Ascending aorta (tissue), 2 donors: ENCODE measurements around the gene SMKR1. TPM values are rescaled to one million over a fixed set of nuclear protein-coding genes. Genes with fewer than 3 reads are reported as not detected.

Source experiments
- DNase-seq, 2 donors: peaks; one replicate each; pipeline ENCODE4 v3.0.0-alpha.2; 2019; ENCODE audit warnings: low spot score in 2 of 2
- H3K27ac ChIP-seq, 2 donors: fragments of 200-600 bp; sonication (generic); one replicate each; pipeline ENCODE4 v1.5.1; 2016 to 2017; ENCODE audit warnings: mild to moderate bottlenecking in 1 of 2
- H3K27me3 ChIP-seq: fragments of 200-600 bp; sonication (generic); one replicate; pipeline ENCODE4 v1.5.1; 2017
- H3K36me3 ChIP-seq, 2 donors: fragments of 200-600 bp; sonication (generic); one replicate each; pipeline ENCODE4 v1.5.1; 2016
- H3K4me1 ChIP-seq, 2 donors: fragments of 200-600 bp; sonication (generic); one replicate each; pipeline ENCODE4 v1.5.1; 2016 to 2017; ENCODE audit warnings: mild to moderate bottlenecking in 1 of 2
- H3K4me3 ChIP-seq, 2 donors: fragments of 200-600 bp; sonication (generic); one replicate each; pipeline ENCODE4 v1.5.1; 2016 to 2017; ENCODE audit warnings: mild to moderate bottlenecking in 1 of 2
- H3K9me3 ChIP-seq, 2 donors: fragments of 200-600 bp; sonication (generic); one replicate each; pipeline ENCODE4 v1.5.1; 2016
- intact Hi-C: fragments of 100-400 bp; cut with DNase I; formaldehyde crosslinking; loops from one replicate; pipeline ENCODE4 v1.15.1; 2023
- total RNA-seq: library from RNA; depleted of rRNA; stranded (reverse); fragments of >200 nt; gene quantifications from one replicate; pipeline ENCODE4 v1.1.0, GENCODE V29; 2016
- TF ChIP-seq, protein P1 (sequence below), 3 experiments: fragments of 200-600 bp in 2 of 3; fragments of 450-650 bp in 1 of 3; sonication (generic) in 2 of 3; IDR thresholded peaks; one replicate each; pipeline ENCODE4 v1.5.1; 2016 to 2019; ENCODE audit warnings: antibody characterized with exemption in 3 of 3, mild to moderate bottlenecking in 1 of 3, moderate library complexity in 1 of 3

Gene SMKR1
- total RNA-seq, 1 donor from 2014 or later = not detected

DNA sequence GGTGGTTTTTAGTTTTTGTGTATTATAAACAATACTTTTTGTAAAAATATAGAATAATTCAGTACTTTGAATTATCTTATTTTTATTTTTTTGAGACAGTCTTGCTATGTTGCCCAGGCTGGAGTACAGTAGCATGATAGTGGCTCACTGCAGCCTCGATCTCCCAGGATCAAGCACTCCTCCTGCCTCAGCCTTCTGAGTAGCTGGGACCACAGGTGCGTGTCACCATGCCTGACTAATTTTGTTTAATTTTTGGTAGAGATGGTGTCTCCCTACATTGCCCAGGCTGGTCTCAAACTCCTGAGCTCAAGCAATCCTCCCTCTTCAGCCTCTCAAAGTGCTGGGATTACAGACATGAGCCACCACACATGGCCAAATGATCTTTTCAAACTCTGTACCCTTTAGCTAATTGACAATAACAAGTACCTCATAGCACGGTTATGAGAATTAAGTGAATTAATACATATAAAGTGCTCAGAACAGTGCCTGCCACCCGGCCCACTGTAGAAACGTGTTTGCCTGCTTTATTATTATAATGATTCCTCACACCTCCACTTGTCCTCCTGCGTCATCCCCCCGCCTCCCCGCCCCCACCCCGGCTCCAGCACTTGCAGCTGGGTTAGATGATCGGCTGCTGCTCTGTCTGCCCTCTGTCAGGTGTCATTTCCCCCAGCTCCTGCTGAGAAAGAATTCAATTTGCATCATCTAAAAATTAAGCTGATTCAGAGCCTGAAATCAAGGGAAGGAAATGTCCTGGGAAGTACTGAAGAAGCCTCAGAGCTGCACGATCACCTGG lies 55.6 kb downstream of the SMKR1 start:
- no peaks in the 10 kb centered on the region for H3K27me3 ChIP-seq
- TF ChIP-seq, protein P1, sequence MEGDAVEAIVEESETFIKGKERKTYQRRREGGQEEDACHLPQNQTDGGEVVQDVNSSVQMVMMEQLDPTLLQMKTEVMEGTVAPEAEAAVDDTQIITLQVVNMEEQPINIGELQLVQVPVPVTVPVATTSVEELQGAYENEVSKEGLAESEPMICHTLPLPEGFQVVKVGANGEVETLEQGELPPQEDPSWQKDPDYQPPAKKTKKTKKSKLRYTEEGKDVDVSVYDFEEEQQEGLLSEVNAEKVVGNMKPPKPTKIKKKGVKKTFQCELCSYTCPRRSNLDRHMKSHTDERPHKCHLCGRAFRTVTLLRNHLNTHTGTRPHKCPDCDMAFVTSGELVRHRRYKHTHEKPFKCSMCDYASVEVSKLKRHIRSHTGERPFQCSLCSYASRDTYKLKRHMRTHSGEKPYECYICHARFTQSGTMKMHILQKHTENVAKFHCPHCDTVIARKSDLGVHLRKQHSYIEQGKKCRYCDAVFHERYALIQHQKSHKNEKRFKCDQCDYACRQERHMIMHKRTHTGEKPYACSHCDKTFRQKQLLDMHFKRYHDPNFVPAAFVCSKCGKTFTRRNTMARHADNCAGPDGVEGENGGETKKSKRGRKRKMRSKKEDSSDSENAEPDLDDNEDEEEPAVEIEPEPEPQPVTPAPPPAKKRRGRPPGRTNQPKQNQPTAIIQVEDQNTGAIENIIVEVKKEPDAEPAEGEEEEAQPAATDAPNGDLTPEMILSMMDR (IDR thresholded peaks at IDR 0.05) = no peak
- intact Hi-C loops = no loop called here
- no peaks in the 10 kb centered on the region for H3K4me1 ChIP-seq
- H3K4me3 ChIP-seq = no peak overlapping the region
- no peaks in the 10 kb centered on the region for H3K36me3 ChIP-seq
- H3K27ac ChIP-seq = no peak overlapping the region
- DNase-seq = no peak
- no peaks in the 10 kb centered on the region for H3K9me3 ChIP-seq

GRCh38 chr7:129559564-129559963 lies 57.2 kb downstream of the SMKR1 start:
- no peaks in the 10 kb centered on the region for H3K27me3 ChIP-seq
- no peak overlapping the region for H3K27ac ChIP-seq
- H3K9me3 ChIP-seq = no peaks in the 10 kb centered on the region
- no peak overlapping the region for H3K4me3 ChIP-seq
- no peaks in the 10 kb centered on the region for H3K36me3 ChIP-seq
- no peak for DNase-seq
- H3K4me1 ChIP-seq = no peaks in the 10 kb centered on the region
- TF ChIP-seq, protein P1 (IDR thresholded peaks at IDR 0.05) = no peak
- intact Hi-C loops = no loop called here

- intact Hi-C loops = no loop called here
- Histone ChIP-seq H3K4me1 (no peaks in the 10 kb centered on the region), H3K27me3 (no peaks in the 10 kb centered on the region), H3K9me3 (no peaks in the 10 kb centered on the region), H3K27ac (no peak overlapping the region), H3K4me3 (no peak overlapping the region), H3K36me3 (no peaks in the 10 kb centered on the region)
- DNase-seq = no peak
- TF ChIP-seq, protein P1 (IDR thresholded peaks at IDR 0.05) = no peak
These were observed 58.5 kb downstream of the SMKR1 start for GRCh38 chr7:129560831-129561230.

- intact Hi-C loops = no loop called here
- TF ChIP-seq, protein P1 (IDR thresholded peaks at IDR 0.05) = no peak
- Histone ChIP-seq H3K36me3 (no peaks in the 10 kb centered on the region), H3K27me3 (no peaks in the 10 kb centered on the region), H3K9me3 (no peaks in the 10 kb centered on the region), H3K4me1 (no peaks in the 10 kb centered on the region), H3K27ac (no peak overlapping the region), H3K4me3 (no peak overlapping the region)
- no peak for DNase-seq
These were observed 59.5 kb downstream of the SMKR1 start for GRCh38 chr7:129561677-129562359.

Other genes starting within 250 kb of the SMKR1 start
- gene STRIP2, start 68.1 kb upstream of the SMKR1 start, total RNA-seq = 2.3 TPM
- 3.1 TPM for gene NRF1, start 109.2 kb downstream of the SMKR1 start, total RNA-seq